Glomerular endothelial cell (primary cell): ENCODE measurements around the gene FRAT1. TPM values are rescaled to one million over a fixed set of nuclear protein-coding genes. Genes with fewer than 3 reads are reported as not detected.

ENCODE experiments used
- DNase-seq: peaks from one replicate; pipeline ENCODE4 v3.0.0-alpha.2; 2011; ENCODE audit warnings: low read depth, low spot score; ENCODE audit errors: extremely low read depth
- total RNA-seq: library from RNA; depleted of rRNA; stranded (reverse); fragments of >200 nt; gene quantifications from 2 replicates; pipeline ENCODE4 v1.2.3, GENCODE V29; 2015

Gene FRAT1
- total RNA-seq, 1 donor from 2014 or later: 5.7 TPM

- no peak for DNase-seq
Measured at GRCh38 chr10:97363071-97363470, 44.0 kb downstream of the FRAT1 start.

- no peak for DNase-seq
Measured at GRCh38 chr10:97365761-97366351, 46.8 kb downstream of the FRAT1 start.

GRCh38 chr10:97366572-97366971 is 47.5 kb downstream of the FRAT1 start:
- DNase-seq: no peak

- no peak for DNase-seq
Measured at GRCh38 chr10:97367126-97367649, 48.1 kb downstream of the FRAT1 start.

Other genes starting within 250 kb of the FRAT1 start
- not detected in 2 replicates for gene SLIT1, start 133.3 kb upstream of the FRAT1 start, total RNA-seq
- gene ARHGAP19, start 26.6 kb upstream of the FRAT1 start, total RNA-seq: 6.0 and 9.2 TPM in 2 replicates
- gene FRAT2, start 15.5 kb downstream of the FRAT1 start, total RNA-seq: 10.3 and 10.6 TPM in 2 replicates
- 16.5 and 33.0 TPM in 2 replicates for gene RRP12, start 82.1 kb downstream of the FRAT1 start, total RNA-seq
- 414 and 482 TPM in 2 replicates for gene PGAM1, start 106.9 kb downstream of the FRAT1 start, total RNA-seq
- gene EXOSC1, start 126.7 kb downstream of the FRAT1 start, total RNA-seq: 40.2 and 41.5 TPM in 2 replicates
- gene ZDHHC16, start 126.9 kb downstream of the FRAT1 start, total RNA-seq: 39.3 and 61.9 TPM in 2 replicates
- 145 and 147 TPM in 2 replicates for gene MMS19, start 179.2 kb downstream of the FRAT1 start, total RNA-seq
- 105 and 111 TPM in 2 replicates for gene UBTD1, start 179.7 kb downstream of the FRAT1 start, total RNA-seq